ENCODE measurements around the gene ATG14.

DNA sequence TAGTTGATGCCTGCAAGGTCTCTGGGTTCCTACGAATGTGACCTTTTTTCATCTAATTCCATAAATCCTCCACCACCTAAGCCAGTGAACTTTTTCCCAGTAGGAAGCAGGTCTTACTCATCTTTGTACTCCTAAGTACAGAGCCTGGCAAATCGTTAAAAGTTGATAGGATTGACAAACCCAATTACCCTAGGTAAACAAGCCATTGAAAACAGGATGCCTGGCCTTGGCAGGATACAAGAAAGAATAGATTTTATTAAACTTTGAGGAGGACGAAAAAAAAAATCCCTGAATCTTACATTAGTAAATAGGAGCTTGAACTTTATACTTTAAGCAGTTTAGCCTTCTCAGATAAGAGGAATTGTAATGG lies 23.2 kb upstream of the ATG14 start:
- TF ChIP-seq, protein P1, sequence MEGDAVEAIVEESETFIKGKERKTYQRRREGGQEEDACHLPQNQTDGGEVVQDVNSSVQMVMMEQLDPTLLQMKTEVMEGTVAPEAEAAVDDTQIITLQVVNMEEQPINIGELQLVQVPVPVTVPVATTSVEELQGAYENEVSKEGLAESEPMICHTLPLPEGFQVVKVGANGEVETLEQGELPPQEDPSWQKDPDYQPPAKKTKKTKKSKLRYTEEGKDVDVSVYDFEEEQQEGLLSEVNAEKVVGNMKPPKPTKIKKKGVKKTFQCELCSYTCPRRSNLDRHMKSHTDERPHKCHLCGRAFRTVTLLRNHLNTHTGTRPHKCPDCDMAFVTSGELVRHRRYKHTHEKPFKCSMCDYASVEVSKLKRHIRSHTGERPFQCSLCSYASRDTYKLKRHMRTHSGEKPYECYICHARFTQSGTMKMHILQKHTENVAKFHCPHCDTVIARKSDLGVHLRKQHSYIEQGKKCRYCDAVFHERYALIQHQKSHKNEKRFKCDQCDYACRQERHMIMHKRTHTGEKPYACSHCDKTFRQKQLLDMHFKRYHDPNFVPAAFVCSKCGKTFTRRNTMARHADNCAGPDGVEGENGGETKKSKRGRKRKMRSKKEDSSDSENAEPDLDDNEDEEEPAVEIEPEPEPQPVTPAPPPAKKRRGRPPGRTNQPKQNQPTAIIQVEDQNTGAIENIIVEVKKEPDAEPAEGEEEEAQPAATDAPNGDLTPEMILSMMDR (IDR thresholded peaks at IDR 0.05), result no peak
- no peak for TF ChIP-seq EZH2 (IDR thresholded peaks at IDR 0.05; ENCODE audit: borderline replicate concordance, insufficient read depth, low read depth, low read length, poor library complexity, severe bottlenecking)
